ENCODE results near the gene USP27X. TPM values are rescaled to one million over a fixed set of nuclear protein-coding genes. Genes with fewer than 3 reads are reported as not detected.

Gene USP27X
- total RNA-seq, 1 experiment from 2014 or later: 2.9 TPM

- peaks cover 4% of the 10 kb centered on the region; the same call in 1 of the 2 replicates for H3K36me3 ChIP-seq
- no peaks in the 10 kb centered on the region for H3K9me3 ChIP-seq (replicated peaks)
- no peaks in the 10 kb centered on the region for H3K27me3 ChIP-seq
- H3K4me1 ChIP-seq: no peaks in the 10 kb centered on the region
- peak in 1 of 2 experiments; percentile 57 for DNase-seq
- no peak overlapping the region for H3K27ac ChIP-seq
- H3K4me3 ChIP-seq: no peak overlapping the region
Observed at GRCh38 chrX:49919617-49920016, 40.3 kb downstream of the USP27X start.

GRCh38 chrX:49921109-49921508 lies 41.8 kb downstream of the USP27X start:
- Histone ChIP-seq H3K36me3 (peaks cover 13% of the 10 kb centered on the region), H3K4me1 (0 out of 2 replicates have a peak, but pooled peaks cover 1% of the 10 kb centered on the region), H3K4me3 (no peak overlapping the region), H3K27ac (no peak overlapping the region), H3K27me3 (no peaks in the 10 kb centered on the region), H3K9me3 (replicated peaks) (no peaks in the 10 kb centered on the region)
- no peak for DNase-seq

- peak; percentile 91 to 93 for DNase-seq
- Histone ChIP-seq H3K36me3 (peaks cover 20% of the 10 kb centered on the region), H3K27ac (peak within 1 kb of the TSS; percentile 89), H3K9me3 (replicated peaks) (no peaks in the 10 kb centered on the region), H3K27me3 (no peaks in the 10 kb centered on the region), H3K4me1 (0 out of 2 replicates have a peak, but pooled peaks cover 3% of the 10 kb centered on the region), H3K4me3 (peak within 1 kb of the TSS; percentile 93)
Observed at GRCh38 chrX:49922291-49923241, 43.3 kb downstream of the USP27X start, which contains the start of gene CLCN5. CLCN5 (plus strand) TSS chrX:49922596; CDS start chrX:49925299, 2,703 bp downstream.

- H3K4me1 ChIP-seq: peaks cover 3% of the 10 kb centered on the region; the same call in 1 of the 2 replicates
- H3K9me3 ChIP-seq (replicated peaks): no peaks in the 10 kb centered on the region
- peaks cover 31% of the 10 kb centered on the region for H3K36me3 ChIP-seq
- DNase-seq: peak in 1 of 2 experiments; percentile 37
- peak overlapping the region; percentile 93 for H3K4me3 ChIP-seq
- no peaks in the 10 kb centered on the region for H3K27me3 ChIP-seq
- peak overlapping the region; percentile 89 for H3K27ac ChIP-seq
Observed at GRCh38 chrX:49925176-49925575, 45.9 kb downstream of the USP27X start.

- Histone ChIP-seq H3K27ac (no peak overlapping the region), H3K4me3 (no peak overlapping the region), H3K27me3 (no peaks in the 10 kb centered on the region), H3K36me3 (peaks cover 30% of the 10 kb centered on the region), H3K9me3 (replicated peaks) (no peaks in the 10 kb centered on the region), H3K4me1 (peaks cover 3% of the 10 kb centered on the region; the same call in 1 of the 2 replicates)
- no peak for DNase-seq
Observed at GRCh38 chrX:49930039-49930438, 50.8 kb downstream of the USP27X start.

Other genes starting within 250 kb of the USP27X start
- not detected in 2 replicates for gene PAGE1, start 183.5 kb upstream of the USP27X start, total RNA-seq (2014; rRNA removed; shearing (Covaris generic))
- gene PAGE4, start 50.2 kb upstream of the USP27X start, total RNA-seq (2014; rRNA removed; shearing (Covaris generic)): not detected in 2 replicates
- gene CLCN5, start 43.1 kb downstream of the USP27X start, total RNA-seq (2014; rRNA removed; shearing (Covaris generic)): 60.7 and 62.4 TPM in 2 replicates

All from SJCRH30 (cell line).